Neural cell (in vitro differentiated cells): ENCODE data around the gene GADD45A.

Experiments used
- CTCF ChIP-seq: fragments of 450-650 bp; IDR thresholded peaks from 2 replicates; pipeline ENCODE4 v1.5.1; 2014; ENCODE audit warnings: antibody characterized with exemption, mild to moderate bottlenecking, moderate library complexity; ENCODE audit not compliant: poor library complexity, severe bottlenecking
- EP300 ChIP-seq: fragments of 450-650 bp; conservative IDR thresholded peaks from 2 replicates; pipeline ENCODE4 v1.6.1; 2014; ENCODE audit warnings: antibody characterized with exemption, mild to moderate bottlenecking, moderate library complexity; ENCODE audit not compliant: poor library complexity, severe bottlenecking
- EZH2 ChIP-seq: fragments of 200-600, 300-800 bp; shearing (Covaris generic), sonication (generic); IDR thresholded peaks from 2 replicates; pipeline ENCODE4 v1.6.1; 2014; ENCODE audit warnings: antibody characterized with exemption, low read length, borderline replicate concordance, mild to moderate bottlenecking; ENCODE audit not compliant: insufficient read depth, poor library complexity, severe bottlenecking
- POLR2AphosphoS5 ChIP-seq: IDR thresholded peaks from 2 replicates; pipeline ENCODE4 v1.6.1; 2012
- RAD21 ChIP-seq: fragments of 450-650 bp; conservative IDR thresholded peaks from 2 replicates; pipeline ENCODE4 v1.6.1; 2014; ENCODE audit warnings: antibody characterized with exemption, mild to moderate bottlenecking, moderate library complexity
- SMC3 ChIP-seq: fragments of 450-650 bp; conservative IDR thresholded peaks from 2 replicates; pipeline ENCODE4 v1.6.1; 2014; ENCODE audit warnings: antibody characterized with exemption, mild to moderate bottlenecking, moderate library complexity; ENCODE audit not compliant: poor library complexity
- TAF1 ChIP-seq: IDR thresholded peaks from 2 replicates; pipeline ENCODE4 v1.6.1; 2012; ENCODE audit warnings: low read depth

- TF ChIP-seq CTCF (no peak), TAF1 (no peak), EZH2 (no peak), EP300 (no peak), POLR2AphosphoS5 (no peak), SMC3 (no peak), RAD21 (no peak)
These were observed 20.9 kb downstream of the GADD45A start for GRCh38 chr1:67705735-67706453.
